H1 (cell line): ENCODE data around the gene DHRS2. TPM values are rescaled to one million over a fixed set of nuclear protein-coding genes. Genes with fewer than 3 reads are reported as not detected.

ENCODE experiments used
- CTCF ChIA-PET: fragments of 300-600 bp; sonication (Branson Sonifier 250); formaldehyde crosslinking; loops from one replicate; lab custom pipeline; 2021; ENCODE audit not compliant: partially characterized antibody; lab: Charles Lee
- POLR2A ChIA-PET: fragments of 300-600 bp; sonication (Branson Sonifier 250); formaldehyde crosslinking; loops from one replicate; lab custom pipeline; 2021; ENCODE audit warnings: inconsistent platforms; ENCODE audit not compliant: partially characterized antibody; lab: Charles Lee
- DNase-seq, 2 experiments: peaks; one replicate each; pipeline versions ENCODE4 v3.0.0 to v3.0.0-alpha.2; 2010 to 2022; ENCODE audit warnings: low spot score in 2 of 2, low read depth in 1 of 2, mixed read lengths in 1 of 2
- FAIRE-seq: peaks from 2 replicates; lab custom pipeline; 2011; peaks lifted over from hg19 to GRCh38; lab: Jason Lieb, UNC
- H2AFZ ChIP-seq: 2 replicates; pipeline ENCODE4 v1.8.1; 2012; ENCODE audit warnings: low read length, inconsistent platforms
- H2AK5ac ChIP-seq: 2 replicates; pipeline ENCODE4 v1.6.1; 2013; ENCODE audit warnings: low read depth, low read length
- H2BK120ac ChIP-seq: replicated peaks from 2 replicates; pipeline ENCODE3; 2013; ENCODE audit warnings: low read depth, low read length, inconsistent platforms
- H2BK12ac ChIP-seq: 2 replicates; pipeline ENCODE4 v1.6.1; 2013; ENCODE audit warnings: low read depth, low read length
- H2BK15ac ChIP-seq: 2 replicates; pipeline ENCODE4 v1.6.1; 2013; ENCODE audit warnings: low read length
- H2BK20ac ChIP-seq: 2 replicates; pipeline ENCODE4 v1.6.1; 2013; ENCODE audit warnings: low read length
- H2BK5ac ChIP-seq: 2 replicates; pipeline ENCODE4 v1.6.1; 2013; ENCODE audit warnings: low read depth, low read length
- H3K14ac ChIP-seq: 2 replicates; pipeline ENCODE4 v1.6.1; 2013; ENCODE audit warnings: inconsistent platforms; ENCODE audit not compliant: insufficient read length
- H3K18ac ChIP-seq: 2 replicates; pipeline ENCODE4 v1.6.1; 2013; ENCODE audit warnings: low read length; ENCODE audit errors: extremely low read depth
- H3K23ac ChIP-seq: 2 replicates; pipeline ENCODE4 v1.6.1; 2013; ENCODE audit warnings: inconsistent platforms; ENCODE audit not compliant: insufficient read length
- H3K23me2 ChIP-seq: 2 replicates; pipeline ENCODE4 v1.6.1; 2013; ENCODE audit warnings: low read depth, low read length
- H3K27ac ChIP-seq: 2 replicates; pipeline ENCODE4 v1.6.1; 2011; ENCODE audit warnings: low read depth, low read length, inconsistent platforms
- H3K27me3 ChIP-seq, 4 experiments: replicated peaks in 1 of 4; 1 replicate in 1 of 4; 2 replicates in 3 of 4; pipeline versions ENCODE4 v1.6.1 to v1.8.1; 2011 to 2013; ENCODE audit warnings: low read length in 3 of 4, mild to moderate bottlenecking in 3 of 4, inconsistent platforms in 2 of 4, mixed read lengths in 2 of 4, moderate library complexity in 1 of 4; ENCODE audit not compliant: control insufficient read depth in 3 of 4, insufficient read depth in 3 of 4; ENCODE audit errors: extremely low read depth in 1 of 4
- H3K36me3 ChIP-seq, 4 experiments: 2 replicates each; pipeline versions ENCODE4 v1.6.1 to v1.8.1; 2011 to 2013; ENCODE audit warnings: mild to moderate bottlenecking in 4 of 4, low read length in 3 of 4, moderate library complexity in 2 of 4, control low read depth in 1 of 4, inconsistent platforms in 1 of 4; ENCODE audit not compliant: insufficient read depth in 4 of 4, control insufficient read depth in 2 of 4
- H3K4ac ChIP-seq: replicated peaks from 2 replicates; pipeline ENCODE3; 2013; ENCODE audit warnings: low read length, low read depth, mixed read lengths, inconsistent platforms; ENCODE audit not compliant: insufficient read length
- H3K4me1 ChIP-seq, 4 experiments: replicated peaks in 1 of 4; 1 replicate in 1 of 4; 2 replicates in 3 of 4; pipeline versions ENCODE4 v1.6.1 to v1.8.1; 2011 to 2013; ENCODE audit warnings: low read length in 3 of 4, inconsistent platforms in 2 of 4, mixed read lengths in 1 of 4; ENCODE audit not compliant: insufficient read depth in 4 of 4, control insufficient read depth in 3 of 4
- H3K4me2 ChIP-seq, 2 experiments: 2 replicates each; pipeline versions ENCODE4 v1.6.1 to v1.8.1; 2011 to 2013; ENCODE audit warnings: low read depth in 2 of 2, low read length in 2 of 2, control low read depth in 1 of 2, inconsistent platforms in 1 of 2, mild to moderate bottlenecking in 1 of 2; ENCODE audit not compliant: insufficient read depth in 1 of 2
- H3K4me3 ChIP-seq, 4 experiments: fragments of 200-600, 300-600 bp in 1 of 4; sonication (generic), shearing (Covaris generic), sonication (Bioruptor Twin) in 1 of 4; 2 replicates each; pipeline versions ENCODE4 v1.5.1 to v1.8.1; 2011 to 2016; ENCODE audit warnings: low read length in 4 of 4, low read depth in 3 of 4, control low read depth in 2 of 4, inconsistent platforms in 2 of 4, mild to moderate bottlenecking in 2 of 4, mixed read lengths in 1 of 4, moderate library complexity in 1 of 4; ENCODE audit not compliant: insufficient read depth in 2 of 4; ENCODE audit errors: extremely low read depth in 1 of 4
- H3K56ac ChIP-seq: replicated peaks from 2 replicates; pipeline ENCODE3; 2013; ENCODE audit warnings: low read depth, mild to moderate bottlenecking, mixed read lengths, low read length, inconsistent platforms; ENCODE audit not compliant: insufficient read length
- H3K79me1 ChIP-seq: 2 replicates; pipeline ENCODE4 v1.6.1; 2013; ENCODE audit warnings: low read depth, low read length, control low read depth
- H3K79me2 ChIP-seq, 2 experiments: 2 replicates each; pipeline versions ENCODE4 v1.6.1 to v1.8.1; 2012 to 2013; ENCODE audit warnings: low read length in 2 of 2, mild to moderate bottlenecking in 2 of 2, inconsistent platforms in 1 of 2; ENCODE audit not compliant: insufficient read depth in 2 of 2, control insufficient read depth in 1 of 2
- H3K9ac ChIP-seq, 4 experiments: replicated peaks in 1 of 4; 1 replicate in 1 of 4; 2 replicates in 3 of 4; pipeline versions ENCODE4 v1.6.1 to v1.8.1; 2011 to 2013; ENCODE audit warnings: low read depth in 3 of 4, low read length in 3 of 4, control low read depth in 2 of 4, mild to moderate bottlenecking in 2 of 4, moderate library complexity in 2 of 4, inconsistent platforms in 1 of 4; ENCODE audit errors: extremely low read depth in 1 of 4
- H3K9me3 ChIP-seq, 2 experiments: 2 replicates each; pipeline versions ENCODE4 v1.6.1 to v1.8.1; 2012 to 2013; ENCODE audit warnings: mild to moderate bottlenecking in 2 of 2, moderate library complexity in 2 of 2, control low read depth in 1 of 2, inconsistent platforms in 1 of 2, low read depth in 1 of 2, low read length in 1 of 2, mixed read lengths in 1 of 2; ENCODE audit not compliant: insufficient read depth in 2 of 2
- H4K20me1 ChIP-seq, 2 experiments: replicated peaks in 1 of 2; 2 replicates each; pipeline versions ENCODE3 to v1.8.1; 2011 to 2013; ENCODE audit warnings: inconsistent platforms in 2 of 2, low read length in 2 of 2, mild to moderate bottlenecking in 1 of 2; ENCODE audit not compliant: insufficient read depth in 2 of 2, control insufficient read depth in 1 of 2
- H4K5ac ChIP-seq: 2 replicates; pipeline ENCODE4 v1.6.1; 2013; ENCODE audit warnings: low read length, low read depth, mixed read lengths, inconsistent platforms; ENCODE audit not compliant: insufficient read length
- H4K8ac ChIP-seq: 2 replicates; pipeline ENCODE4 v1.8.0; 2013; ENCODE audit warnings: mild to moderate bottlenecking, moderate library complexity, low read length, inconsistent platforms; ENCODE audit not compliant: insufficient read depth; ENCODE audit errors: extremely low read depth
- H4K91ac ChIP-seq: replicated peaks from 2 replicates; pipeline ENCODE3; 2013; ENCODE audit warnings: low read length, mixed read lengths, inconsistent platforms; ENCODE audit not compliant: insufficient read length
- CBX8 ChIP-seq: fragments of 300-800, 300-1000 bp; sonication (generic); IDR thresholded peaks from 2 replicates; pipeline ENCODE4 v1.7.1; 2016; ENCODE audit warnings: low read depth, low read length, borderline replicate concordance
- NANOG ChIP-seq: IDR thresholded peaks from 2 replicates; pipeline ENCODE4 v1.6.1; 2011; ENCODE audit warnings: low read length, low read depth, mild to moderate bottlenecking, inconsistent platforms; ENCODE audit not compliant: insufficient read depth, poor library complexity, severe bottlenecking
- PHF8 ChIP-seq: fragments of 200-600 bp; sonication (generic); conservative IDR thresholded peaks from 2 replicates; pipeline ENCODE4 v1.7.1; 2012; ENCODE audit warnings: low read depth, mild to moderate bottlenecking, inconsistent platforms, low read length, moderate library complexity
- POLR2A ChIP-seq, 2 experiments: IDR thresholded peaks; 1 replicate in 1 of 2; 2 replicates in 1 of 2; pipeline ENCODE4 v1.6.1; 2011; ENCODE audit warnings: low read depth in 2 of 2, low read length in 2 of 2, mild to moderate bottlenecking in 2 of 2; ENCODE audit errors: control extremely low read depth in 1 of 2
- SP2 ChIP-seq: IDR thresholded peaks from 2 replicates; pipeline ENCODE4 v1.6.1; 2012; ENCODE audit warnings: mild to moderate bottlenecking, low read length, inconsistent platforms
- SRF ChIP-seq: IDR thresholded peaks from 2 replicates; pipeline ENCODE4 v1.6.1; 2011; ENCODE audit warnings: mild to moderate bottlenecking, low read depth, low read length, moderate library complexity
- SUZ12 ChIP-seq: fragments of 200-600 bp; sonication (generic); IDR thresholded peaks from 2 replicates; pipeline ENCODE4 v1.6.1; 2012; ENCODE audit warnings: mild to moderate bottlenecking, inconsistent platforms, low read length, moderate library complexity, mixed read lengths
- TAF1 ChIP-seq: IDR thresholded peaks from 2 replicates; pipeline ENCODE4 v1.6.1; 2011; ENCODE audit warnings: mild to moderate bottlenecking, low read depth, low read length
- TBP ChIP-seq: IDR thresholded peaks from 2 replicates; pipeline ENCODE4 v1.6.1; 2011; ENCODE audit warnings: low read depth, low read length, improper control_type of control experiment
- TCF12 ChIP-seq: IDR thresholded peaks from 2 replicates; pipeline ENCODE4 v1.6.1; 2011; ENCODE audit warnings: low read depth, mild to moderate bottlenecking, low read length
- polyA plus RNA-seq, 7 experiments: library from polyadenylated mRNA; depleted of rRNA in 3 of 7; stranded (reverse) in 5 of 7; unstranded in 2 of 7; fragments of >200 nt in 5 of 7; fragments of 200-250 nt in 2 of 7; gene quantifications; 1 replicate in 5 of 7; 2 replicates in 1 of 7; 4 replicates in 1 of 7; pipeline versions ENCODE4 v1.2.1 to v1.2.3, GENCODE V29; 2011 to 2013; ENCODE audit warnings: missing spikeins in 2 of 7, mixed read lengths in 2 of 7
- total RNA-seq: library from RNA; stranded (reverse); fragmentation: NEBNext Ultra II Directional; extraction: Animal tissue kit (Norgen Biotek cat#: 25700); gene quantifications from 2 replicates; pipeline ENCODE4 v1.2.1, GENCODE V29; 2021
- TF ChIP-seq, protein P1 (sequence below): IDR thresholded peaks from 2 replicates; pipeline ENCODE4 v1.6.1; 2012; ENCODE audit warnings: low read length, inconsistent platforms
- TF ChIP-seq, protein P2 (sequence below): IDR thresholded peaks from 2 replicates; pipeline ENCODE4 v1.6.1; 2011; ENCODE audit warnings: low read depth, mild to moderate bottlenecking, low read length; ENCODE audit not compliant: insufficient read depth
- TF ChIP-seq, protein P3 (sequence below): IDR thresholded peaks from 2 replicates; pipeline ENCODE4 v1.6.1; 2011; ENCODE audit warnings: low read length, improper control_type of control experiment

Gene DHRS2
- total and polyA plus RNA-seq, 2 of the 8 experiments (the other 6 are each of a cell fraction or from before 2014, with no cell fraction given) = 1.1 to 3.5 TPM

DNA sequence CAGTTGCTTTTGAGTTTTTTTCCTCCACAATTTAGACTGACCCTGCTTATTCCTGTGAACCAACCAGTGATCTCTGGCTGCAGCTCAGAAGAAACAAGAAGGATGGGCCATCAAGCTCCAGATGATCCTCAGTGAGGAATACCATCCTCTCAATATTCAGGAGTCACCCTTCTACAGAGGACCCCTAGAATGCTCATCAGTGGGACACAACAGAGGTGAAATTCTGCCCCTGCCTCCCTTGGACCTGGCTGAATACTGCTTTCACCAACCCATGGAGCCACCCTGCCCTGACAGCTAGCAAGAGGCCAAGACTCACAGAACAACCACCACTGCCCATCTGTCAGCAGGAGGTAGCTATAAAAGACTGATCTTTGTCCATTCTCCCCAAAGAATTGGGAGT, 9.2 kb upstream of the DHRS2 start:
- no peak for FAIRE-seq
- peaks cover 33 to 41% of the 10 kb centered on the region in 2 experiments for H3K9me3 ChIP-seq
- no peaks in the 10 kb centered on the region for H3K23me2 ChIP-seq
- no peaks in the 10 kb centered on the region for H3K79me2 ChIP-seq
- H3K23ac ChIP-seq = no peak overlapping the region
- no peak overlapping the region for H3K9ac ChIP-seq
- H4K5ac ChIP-seq = no peak overlapping the region
- H2AFZ ChIP-seq = no peak overlapping the region
- no peak overlapping the region for H2BK120ac ChIP-seq
- no peak overlapping the region for H3K4me3 ChIP-seq
- H3K79me1 ChIP-seq = no peaks in the 10 kb centered on the region
- H2BK15ac ChIP-seq = no peak overlapping the region
- no peak overlapping the region for H2BK12ac ChIP-seq
- H3K14ac ChIP-seq = no peak overlapping the region
- no peaks in the 10 kb centered on the region for H3K27me3 ChIP-seq
- no peak overlapping the region for H3K18ac ChIP-seq
- no peak overlapping the region for H4K91ac ChIP-seq
- no peak overlapping the region for H4K8ac ChIP-seq
- no peak overlapping the region for H3K56ac ChIP-seq
- H4K20me1 ChIP-seq = no peaks in the 10 kb centered on the region
- H3K27ac ChIP-seq = no peak overlapping the region
- H2AK5ac ChIP-seq = no peak overlapping the region
- H3K4ac ChIP-seq = no peak overlapping the region
- ChIA-PET POLR2A (no interaction called here), CTCF (interaction anchor here (1.1 to 2.7 kb wide), 4 partner anchors 8 to 282 kb away, joined by 3 to 10 read pairs (median 4); no protein-coding TSS in a partner anchor)
- H3K36me3 ChIP-seq = no peaks in the 10 kb centered on the region
- no peak for DNase-seq
- H2BK5ac ChIP-seq = no peak overlapping the region
- H2BK20ac ChIP-seq = no peak overlapping the region
- H3K4me1 ChIP-seq = no peaks in the 10 kb centered on the region; a peak in 1 of 7 replicates
- H3K4me2 ChIP-seq = no peak overlapping the region
- TF ChIP-seq NANOG (no peak), TBP (no peak), PHF8 (no peak), POLR2A (IDR thresholded peaks at IDR 0.05; ENCODE audit: control extremely low read depth in 1 of 2, low read depth in 2 of 2, low read length in 2 of 2) (no peak), CBX8 (no peak), SP2 (no peak), SUZ12 (no peak), TCF12 (no peak), TAF1 (no peak), SRF (no peak)
- TF ChIP-seq, protein P1, sequence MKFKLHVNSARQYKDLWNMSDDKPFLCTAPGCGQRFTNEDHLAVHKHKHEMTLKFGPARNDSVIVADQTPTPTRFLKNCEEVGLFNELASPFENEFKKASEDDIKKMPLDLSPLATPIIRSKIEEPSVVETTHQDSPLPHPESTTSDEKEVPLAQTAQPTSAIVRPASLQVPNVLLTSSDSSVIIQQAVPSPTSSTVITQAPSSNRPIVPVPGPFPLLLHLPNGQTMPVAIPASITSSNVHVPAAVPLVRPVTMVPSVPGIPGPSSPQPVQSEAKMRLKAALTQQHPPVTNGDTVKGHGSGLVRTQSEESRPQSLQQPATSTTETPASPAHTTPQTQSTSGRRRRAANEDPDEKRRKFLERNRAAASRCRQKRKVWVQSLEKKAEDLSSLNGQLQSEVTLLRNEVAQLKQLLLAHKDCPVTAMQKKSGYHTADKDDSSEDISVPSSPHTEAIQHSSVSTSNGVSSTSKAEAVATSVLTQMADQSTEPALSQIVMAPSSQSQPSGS = no peak
- TF ChIP-seq, protein P2, sequence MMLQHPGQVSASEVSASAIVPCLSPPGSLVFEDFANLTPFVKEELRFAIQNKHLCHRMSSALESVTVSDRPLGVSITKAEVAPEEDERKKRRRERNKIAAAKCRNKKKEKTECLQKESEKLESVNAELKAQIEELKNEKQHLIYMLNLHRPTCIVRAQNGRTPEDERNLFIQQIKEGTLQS = no peak
- TF ChIP-seq, protein P3, sequence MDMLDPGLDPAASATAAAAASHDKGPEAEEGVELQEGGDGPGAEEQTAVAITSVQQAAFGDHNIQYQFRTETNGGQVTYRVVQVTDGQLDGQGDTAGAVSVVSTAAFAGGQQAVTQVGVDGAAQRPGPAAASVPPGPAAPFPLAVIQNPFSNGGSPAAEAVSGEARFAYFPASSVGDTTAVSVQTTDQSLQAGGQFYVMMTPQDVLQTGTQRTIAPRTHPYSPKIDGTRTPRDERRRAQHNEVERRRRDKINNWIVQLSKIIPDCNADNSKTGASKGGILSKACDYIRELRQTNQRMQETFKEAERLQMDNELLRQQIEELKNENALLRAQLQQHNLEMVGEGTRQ = no peak
